HEK293 (cell line): Measurements from ENCODE around the gene PLLP.

Experiments used
- BCL11A ChIP-seq: fragments of 450-650 bp; formaldehyde crosslinking; IDR thresholded peaks from 2 replicates; pipeline ENCODE4 v1.5.1; 2016; ENCODE audit warnings: low read depth, missing biosample characterization, missing genetic modification characterization
- GLIS2 ChIP-seq: fragments of 450-650 bp; formaldehyde crosslinking; IDR thresholded peaks from 2 replicates; pipeline ENCODE4 v1.5.1; 2016; ENCODE audit warnings: missing biosample characterization, missing genetic modification characterization
- HIC1 ChIP-seq: fragments of 450-650 bp; formaldehyde crosslinking; IDR thresholded peaks from 2 replicates; pipeline ENCODE4 v1.5.1; 2016; ENCODE audit warnings: missing biosample characterization, missing genetic modification characterization
- IKZF3 ChIP-seq: fragments of 450-650 bp; IDR thresholded peaks from 2 replicates; pipeline ENCODE4 v1.5.0; 2018; ENCODE audit warnings: missing biosample characterization, mild to moderate bottlenecking, missing genetic modification characterization, moderate library complexity
- KLF7 ChIP-seq: fragments of 450-650 bp; formaldehyde crosslinking; IDR thresholded peaks from 2 replicates; pipeline ENCODE4 v1.5.1; 2016; ENCODE audit warnings: missing biosample characterization, missing genetic modification characterization, borderline replicate concordance
- REST ChIP-seq: fragments of 450-650 bp; formaldehyde crosslinking; IDR thresholded peaks from 2 replicates; pipeline ENCODE4 v1.5.1; 2016; ENCODE audit warnings: missing biosample characterization, missing genetic modification characterization
- SALL2 ChIP-seq: fragments of 450-650 bp; formaldehyde crosslinking; IDR thresholded peaks from 2 replicates; pipeline ENCODE4 v1.5.0; 2017; ENCODE audit warnings: missing biosample characterization, mild to moderate bottlenecking, missing genetic modification characterization, borderline replicate concordance
- SCRT1 ChIP-seq: fragments of 450-650 bp; formaldehyde crosslinking; IDR thresholded peaks from 2 replicates; pipeline ENCODE4 v1.5.1; 2016; ENCODE audit warnings: missing biosample characterization, missing genetic modification characterization, borderline replicate concordance
- SETDB1 ChIP-seq: IDR thresholded peaks from one replicate; pipeline ENCODE4 v1.6.1; 2017; ENCODE audit warnings: mild to moderate bottlenecking, low read length, moderate library complexity, mixed read lengths; ENCODE audit not compliant: insufficient read length
- SP7 ChIP-seq: fragments of 450-650 bp; formaldehyde crosslinking; IDR thresholded peaks from 2 replicates; pipeline ENCODE4 v1.5.1; 2016; ENCODE audit warnings: missing biosample characterization, missing genetic modification characterization
- TRIM28 ChIP-seq: IDR thresholded peaks from 2 replicates; pipeline ENCODE4 v1.6.1; 2011; ENCODE audit warnings: low read length, control low read depth, borderline replicate concordance
- WT1 ChIP-seq: fragments of 450-650 bp; formaldehyde crosslinking; IDR thresholded peaks from 2 replicates; pipeline ENCODE4 v1.5.1; 2016; ENCODE audit warnings: missing biosample characterization, missing genetic modification characterization
- YY2 ChIP-seq: fragments of 450-650 bp; formaldehyde crosslinking; IDR thresholded peaks from 2 replicates; pipeline ENCODE4 v1.5.1; 2016; ENCODE audit warnings: missing biosample characterization, missing genetic modification characterization
- ZBTB44 ChIP-seq: fragments of 450-650 bp; IDR thresholded peaks from 2 replicates; pipeline ENCODE4 v1.5.1; 2018; ENCODE audit warnings: missing biosample characterization, mild to moderate bottlenecking, missing genetic modification characterization
- ZNF121 ChIP-seq: fragments of 450-650 bp; formaldehyde crosslinking; IDR thresholded peaks from 2 replicates; pipeline ENCODE4 v1.5.1; 2016; ENCODE audit warnings: missing biosample characterization, missing genetic modification characterization
- ZNF174 ChIP-seq: fragments of 450-650 bp; formaldehyde crosslinking; IDR thresholded peaks from 2 replicates; pipeline ENCODE4 v1.5.0; 2017; ENCODE audit warnings: missing biosample characterization, mild to moderate bottlenecking, missing genetic modification characterization
- ZNF280D ChIP-seq: fragments of 450-650 bp; formaldehyde crosslinking; IDR thresholded peaks from 2 replicates; pipeline ENCODE4 v1.5.1; 2016; ENCODE audit warnings: missing biosample characterization, missing genetic modification characterization
- ZNF302 ChIP-seq: fragments of 450-650 bp; formaldehyde crosslinking; IDR thresholded peaks from 2 replicates; pipeline ENCODE4 v1.5.1; 2016; ENCODE audit warnings: missing biosample characterization, missing genetic modification characterization, low read depth
- ZNF324 ChIP-seq: fragments of 450-650 bp; formaldehyde crosslinking; IDR thresholded peaks from 2 replicates; pipeline ENCODE4 v1.5.1; 2016; ENCODE audit warnings: missing biosample characterization, missing genetic modification characterization
- ZNF473 ChIP-seq: fragments of 450-650 bp; formaldehyde crosslinking; IDR thresholded peaks from 2 replicates; pipeline ENCODE4 v1.5.1; 2017; ENCODE audit warnings: missing biosample characterization, missing genetic modification characterization
- ZNF488 ChIP-seq: fragments of 450-650 bp; formaldehyde crosslinking; IDR thresholded peaks from 2 replicates; pipeline ENCODE4 v1.5.1; 2016; ENCODE audit warnings: missing biosample characterization, missing genetic modification characterization
- ZNF513 ChIP-seq: fragments of 450-650 bp; IDR thresholded peaks from 2 replicates; pipeline ENCODE4 v1.5.1; 2018; ENCODE audit warnings: missing biosample characterization, missing genetic modification characterization
- ZNF529 ChIP-seq: fragments of 450-650 bp; formaldehyde crosslinking; IDR thresholded peaks from 2 replicates; pipeline ENCODE4 v1.5.1; 2017; ENCODE audit warnings: missing genetic modification characterization, missing biosample characterization; ENCODE audit not compliant: insufficient replicate concordance
- ZNF600 ChIP-seq: fragments of 450-650 bp; formaldehyde crosslinking; IDR thresholded peaks from 2 replicates; pipeline ENCODE4 v1.5.1; 2016; ENCODE audit warnings: missing biosample characterization, missing genetic modification characterization
- ZNF701 ChIP-seq: fragments of 450-650 bp; formaldehyde crosslinking; IDR thresholded peaks from 2 replicates; pipeline ENCODE4 v1.5.1; 2016; ENCODE audit warnings: missing biosample characterization, missing genetic modification characterization
- ZNF707 ChIP-seq: fragments of 450-650 bp; formaldehyde crosslinking; IDR thresholded peaks from 2 replicates; pipeline ENCODE4 v1.5.1; 2016; ENCODE audit warnings: missing biosample characterization, missing genetic modification characterization
- ZSCAN30 ChIP-seq: fragments of 450-650 bp; IDR thresholded peaks from 2 replicates; pipeline ENCODE4 v1.5.1; 2018; ENCODE audit warnings: missing biosample characterization, mild to moderate bottlenecking, missing genetic modification characterization, moderate library complexity

Gene PLLP

GRCh38 chr16:57300387-57301125 is 16.1 kb upstream of the PLLP start (continued):
- TF ChIP-seq REST (tag by site-specific recombination) (0 out of 2 replicates have a peak, but pooled peaks have one; percentile 25), SETDB1 (no peak), ZNF280D (tag by site-specific recombination) (no peak), ZNF174 (tag by site-specific recombination) (no peak), ZNF324 (tag by site-specific recombination) (peak; percentile 79), HIC1 (tag by site-specific recombination) (no peak), ZNF488 (tag by site-specific recombination) (no peak), ZSCAN30 (tag by site-specific recombination) (no peak; the same call in 1 of the 2 replicates), WT1 (tag by site-specific recombination) (0 out of 2 replicates have a peak, but pooled peaks have one; percentile 43), ZNF302 (tag by site-specific recombination) (no peak), ZNF121 (no peak), IKZF3 (tag by site-specific recombination) (peak; percentile 36; the same call in 1 of the 2 replicates), GLIS2 (tag by site-specific recombination) (no peak), YY2 (tag by site-specific recombination) (peak; percentile 67), KLF7 (tag by site-specific recombination) (no peak), TRIM28 (peak; percentile 68; the same call in 1 of the 2 replicates), ZNF513 (peak; percentile 2; the same call in 1 of the 2 replicates), SP7 (tag by site-specific recombination) (peak; percentile 77; the same call in 1 of the 2 replicates), ZNF529 (tag by site-specific recombination) (no peak), ZNF473 (tag by site-specific recombination) (no peak), ZNF707 (tag by site-specific recombination) (no peak), SCRT1 (no peak), SALL2 (tag by site-specific recombination) (peak; percentile 52; the same call in 1 of the 2 replicates), ZBTB44 (tag by site-specific recombination) (no peak; the same call in 1 of the 2 replicates), ZNF701 (tag by site-specific recombination) (no peak), ZNF600 (no peak; the same call in 1 of the 2 replicates), BCL11A (tag by site-specific recombination) (no peak)
